Thyroid gland (tissue), 4 donors: Measurements from ENCODE around the gene TANC1.

Experiments used
- CTCF ChIP-seq, 6 experiments: fragments of 200-600 bp in 3 of 6; fragments of 450-650 bp in 3 of 6; sonication (generic) in 3 of 6; IDR thresholded peaks; one replicate each; pipeline ENCODE4 v1.5.1; 2016 to 2019; ENCODE audit warnings: antibody characterized with exemption in 6 of 6, mild to moderate bottlenecking in 2 of 6, inconsistent platforms in 1 of 6, moderate library complexity in 1 of 6
- POLR2A ChIP-seq, 2 donors: fragments of 450-650 bp; IDR thresholded peaks; one replicate each; pipeline ENCODE4 v1.6.1; 2017; ENCODE audit warnings: antibody characterized with exemption in 2 of 2, mild to moderate bottlenecking in 2 of 2, moderate library complexity in 1 of 2

- TF ChIP-seq CTCF (IDR thresholded peaks at IDR 0.05) (no peak), POLR2A (IDR thresholded peaks at IDR 0.05) (no peak)
These were observed 183.0 kb downstream of the TANC1 start for GRCh38 chr2:159151198-159152127.
